Large intestine (tissue), 3 donors: Measurements from ENCODE around the gene MAST4. TPM values are rescaled to one million over a fixed set of nuclear protein-coding genes. Genes with fewer than 3 reads are reported as not detected.

ENCODE experiments used
- DNase-seq, 2 donors: peaks; one replicate each; pipeline versions ENCODE4 v3.0.0 to v3.0.0-alpha.2; 2013
- H3K27ac ChIP-seq: one replicate; pipeline ENCODE4 v1.5.1; 2013; ENCODE audit warnings: low read length
- H3K27me3 ChIP-seq: 2 replicates; pipeline ENCODE4 v1.6.1; 2013; ENCODE audit warnings: low read length; ENCODE audit not compliant: control insufficient read depth, insufficient read depth
- H3K36me3 ChIP-seq: 2 replicates; pipeline ENCODE4 v1.6.1; 2013; ENCODE audit warnings: low read length; ENCODE audit not compliant: control insufficient read depth, insufficient read depth
- H3K4me1 ChIP-seq: one replicate; pipeline ENCODE4 v1.6.1; 2013; ENCODE audit warnings: low read length; ENCODE audit not compliant: control insufficient read depth, insufficient read depth
- H3K4me3 ChIP-seq: one replicate; pipeline ENCODE4 v1.5.1; 2013; ENCODE audit warnings: low read length
- H3K9me3 ChIP-seq: one replicate; pipeline ENCODE4 v1.6.1; 2013; ENCODE audit warnings: mild to moderate bottlenecking, low read depth, low read length, moderate library complexity; ENCODE audit not compliant: control insufficient read depth
- WGBS: methylation state at CpG from one replicate; pipeline ENCODE4 v1.1.5; 2013; ENCODE audit warnings: low lambda C conversion rate; ENCODE audit not compliant: insufficient coverage; 5-methylcytosine and 5-hydroxymethylcytosine counted together
- polyA plus RNA-seq: library from polyadenylated mRNA; unstranded; fragments of 120-200 nt; gene quantifications from one replicate; pipeline ENCODE4 v1.2.1, GENCODE V29; 2013

The MAST4 gene
- polyA plus RNA-seq, 1 donor, result 14.8 TPM

- Histone ChIP-seq H3K27me3 (no peaks in the 10 kb centered on the region), H3K9me3 (no peaks in the 10 kb centered on the region), H3K36me3 (no peaks in the 10 kb centered on the region), H3K4me3 (no peak overlapping the region), H3K4me1 (no peaks in the 10 kb centered on the region), H3K27ac (no peak overlapping the region)
- DNase-seq, result no peak
- 100% methylated on average over 1 of the region's 3 CpGs for WGBS
Observed at GRCh38 chr5:66757834-66758371, 161.7 kb downstream of the MAST4 start.

GRCh38 chr5:66769030-66769733, 173.0 kb downstream of the MAST4 start:
- Histone ChIP-seq H3K9me3 (no peaks in the 10 kb centered on the region), H3K4me1 (no peaks in the 10 kb centered on the region), H3K36me3 (no peaks in the 10 kb centered on the region), H3K4me3 (no peak overlapping the region), H3K27me3 (no peaks in the 10 kb centered on the region), H3K27ac (no peak overlapping the region)
- DNase-seq, result no peak
- WGBS, result 86% methylated on average over 4 of the region's 9 CpGs

GRCh38 chr5:66769839-66770617, 173.8 kb downstream of the MAST4 start:
- H3K27ac ChIP-seq, result no peak overlapping the region
- no peaks in the 10 kb centered on the region for H3K27me3 ChIP-seq
- H3K9me3 ChIP-seq, result no peaks in the 10 kb centered on the region
- no peak for DNase-seq
- H3K36me3 ChIP-seq, result no peaks in the 10 kb centered on the region
- WGBS, result 100% methylated on average over 1 of the region's 8 CpGs
- no peak overlapping the region for H3K4me3 ChIP-seq
- no peaks in the 10 kb centered on the region for H3K4me1 ChIP-seq

DNA sequence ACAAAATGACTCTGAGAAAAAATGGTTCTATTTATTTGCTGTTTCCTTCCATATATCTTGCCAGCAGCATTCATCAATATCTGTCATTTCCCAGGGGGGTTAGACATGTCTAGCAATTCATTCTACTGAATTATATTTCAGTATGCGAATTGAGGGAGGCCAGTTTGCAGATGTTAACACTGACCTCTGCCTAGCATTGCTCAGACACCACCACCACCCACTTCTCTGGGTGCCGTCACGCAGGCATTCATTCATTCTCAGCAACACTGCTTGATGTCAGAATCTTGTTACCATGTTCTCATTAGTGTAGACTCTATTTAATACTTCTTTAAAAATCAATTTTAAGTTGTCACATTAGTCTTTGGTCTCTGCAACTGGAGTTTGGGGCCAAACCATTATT, 181.7 kb downstream of the MAST4 start:
- H3K4me3 ChIP-seq, result no peak overlapping the region
- H3K27me3 ChIP-seq, result no peaks in the 10 kb centered on the region
- no peak for DNase-seq
- WGBS, result no CpG with 5 or more reads among the region's 3 CpGs
- no peaks in the 10 kb centered on the region for H3K9me3 ChIP-seq
- no peaks in the 10 kb centered on the region for H3K4me1 ChIP-seq
- no peaks in the 10 kb centered on the region for H3K36me3 ChIP-seq
- no peak overlapping the region for H3K27ac ChIP-seq

- Histone ChIP-seq H3K4me3 (no peak overlapping the region), H3K9me3 (no peaks in the 10 kb centered on the region), H3K27me3 (no peaks in the 10 kb centered on the region), H3K4me1 (no peaks in the 10 kb centered on the region), H3K36me3 (no peaks in the 10 kb centered on the region), H3K27ac (no peak overlapping the region)
- DNase-seq, result no peak
- 100% methylated on average over 1 of the region's 4 CpGs for WGBS
Observed at GRCh38 chr5:66779528-66779927, 183.3 kb downstream of the MAST4 start.

DNA sequence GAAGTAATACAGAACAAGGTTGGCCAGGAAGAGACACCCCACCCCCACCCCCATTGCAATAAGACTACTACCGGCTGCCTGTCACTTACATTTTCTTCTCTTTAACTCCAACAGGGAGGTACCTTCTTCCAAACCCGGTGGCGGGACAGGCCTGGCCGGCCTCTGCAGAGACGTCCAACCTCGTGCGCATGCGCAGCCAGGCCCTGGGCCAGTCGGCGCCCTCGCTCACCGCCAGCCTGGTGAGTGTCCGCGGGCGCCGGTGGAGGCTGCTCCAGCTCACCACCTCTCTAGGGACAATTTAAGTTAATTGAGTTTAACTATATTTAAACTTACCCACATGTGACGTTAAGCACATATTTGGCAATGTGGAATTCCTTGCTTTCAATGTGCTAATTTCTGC, 192.4 kb downstream of the MAST4 start:
- Histone ChIP-seq H3K4me1 (no peaks in the 10 kb centered on the region), H3K9me3 (no peaks in the 10 kb centered on the region), H3K4me3 (no peak overlapping the region), H3K27me3 (no peaks in the 10 kb centered on the region), H3K27ac (no peak overlapping the region), H3K36me3 (no peaks in the 10 kb centered on the region)
- no peak for DNase-seq
- WGBS, result no CpG with 5 or more reads among the region's 17 CpGs

GRCh38 chr5:66789434-66789833, 193.2 kb downstream of the MAST4 start:
- Histone ChIP-seq H3K4me3 (no peak overlapping the region), H3K4me1 (no peaks in the 10 kb centered on the region), H3K27ac (no peak overlapping the region), H3K9me3 (no peaks in the 10 kb centered on the region), H3K36me3 (no peaks in the 10 kb centered on the region), H3K27me3 (no peaks in the 10 kb centered on the region)
- 90% methylated on average over 2 of the region's 3 CpGs for WGBS
- DNase-seq, result no peak

GRCh38 chr5:66793049-66793448, 196.9 kb downstream of the MAST4 start:
- no peaks in the 10 kb centered on the region for H3K36me3 ChIP-seq
- H3K9me3 ChIP-seq, result no peaks in the 10 kb centered on the region
- no peaks in the 10 kb centered on the region for H3K4me1 ChIP-seq
- no peaks in the 10 kb centered on the region for H3K27me3 ChIP-seq
- H3K27ac ChIP-seq, result no peak overlapping the region
- H3K4me3 ChIP-seq, result no peak overlapping the region
- no peak for DNase-seq
- WGBS, result no CpG with 5 or more reads among the region's 2 CpGs

DNA sequence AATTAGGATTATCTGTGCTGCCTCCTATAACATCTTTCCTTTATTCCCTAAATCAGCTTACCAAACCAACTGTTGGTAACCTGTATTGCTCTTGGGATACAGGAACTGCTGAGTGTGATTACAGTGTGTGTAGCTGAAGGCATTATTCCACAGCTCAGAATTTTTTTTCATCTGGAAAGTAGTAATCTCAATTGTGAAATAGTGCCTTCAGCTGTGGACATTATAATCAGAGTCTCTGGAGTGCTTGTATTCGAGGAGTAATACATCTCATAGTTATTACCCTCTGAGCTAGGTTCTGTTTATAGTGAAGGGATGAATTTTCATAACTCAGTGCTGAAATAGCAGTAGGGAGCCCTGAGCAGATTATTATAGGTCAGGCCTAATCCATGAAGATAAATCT, 199.5 kb downstream of the MAST4 start:
- 100% methylated on average over 1 of the region's 1 CpG for WGBS
- Histone ChIP-seq H3K27me3 (no peaks in the 10 kb centered on the region), H3K9me3 (no peaks in the 10 kb centered on the region), H3K4me3 (no peak overlapping the region), H3K4me1 (no peaks in the 10 kb centered on the region), H3K36me3 (no peaks in the 10 kb centered on the region), H3K27ac (no peak overlapping the region)
- no peak for DNase-seq

- Histone ChIP-seq H3K36me3 (no peaks in the 10 kb centered on the region), H3K27ac (no peak overlapping the region), H3K4me1 (no peaks in the 10 kb centered on the region), H3K27me3 (no peaks in the 10 kb centered on the region), H3K9me3 (no peaks in the 10 kb centered on the region), H3K4me3 (no peak overlapping the region)
- no CpG with 5 or more reads among the region's 9 CpGs for WGBS
- no peak for DNase-seq
Observed at GRCh38 chr5:66796305-66797292, 200.4 kb downstream of the MAST4 start.
